GM18907 (cell line): Measurements from ENCODE around the gene RTTN.

ENCODE experiments used
- ATAC-seq: cut with Tn5 transposase; IDR thresholded peaks from one replicate; pipeline ENCODE4 v1.9.1; 2021; ENCODE audit warnings: mild to moderate bottlenecking, moderate library complexity; ENCODE audit not compliant: unreplicated experiment

RTTN gene

GRCh38 chr18:70036771-70037347, 168.6 kb downstream of the RTTN start:
- peak; percentile 99 for ATAC-seq

GRCh38 chr18:70036168-70036567, 169.3 kb downstream of the RTTN start:
- no peak for ATAC-seq

GRCh38 chr18:70031221-70031620, 174.3 kb downstream of the RTTN start:
- ATAC-seq: no peak

GRCh38 chr18:70030728-70031127, 174.8 kb downstream of the RTTN start:
- ATAC-seq: no peak

- peak; percentile 66 for ATAC-seq
Observed at GRCh38 chr18:70029163-70029562, 176.3 kb downstream of the RTTN start.

GRCh38 chr18:70028734-70029133, 176.8 kb downstream of the RTTN start:
- ATAC-seq: peak; percentile 87

GRCh38 chr18:70028084-70028483, 177.4 kb downstream of the RTTN start:
- peak; percentile 55 for ATAC-seq

- no peak for ATAC-seq
Observed at GRCh38 chr18:70025580-70025979, 179.9 kb downstream of the RTTN start.

GRCh38 chr18:70024829-70025228, 180.7 kb downstream of the RTTN start:
- no peak for ATAC-seq

GRCh38 chr18:70024093-70024492, 181.4 kb downstream of the RTTN start:
- ATAC-seq: no peak

GRCh38 chr18:70022636-70023035, 182.9 kb downstream of the RTTN start:
- ATAC-seq: no peak

- ATAC-seq: no peak
Observed at GRCh38 chr18:70021498-70021897, 184.0 kb downstream of the RTTN start.

GRCh38 chr18:70021043-70021442, 184.4 kb downstream of the RTTN start:
- no peak for ATAC-seq

- ATAC-seq: no peak
Observed at GRCh38 chr18:70019991-70020390, 185.5 kb downstream of the RTTN start.

GRCh38 chr18:70019136-70019535, 186.4 kb downstream of the RTTN start:
- no peak for ATAC-seq

GRCh38 chr18:70015127-70015526, 190.4 kb downstream of the RTTN start:
- ATAC-seq: no peak

GRCh38 chr18:70005580-70005979, 199.9 kb downstream of the RTTN start:
- ATAC-seq: no peak

GRCh38 chr18:70004696-70005095, 200.8 kb downstream of the RTTN start:
- ATAC-seq: no peak

- ATAC-seq: no peak
Observed at GRCh38 chr18:69999656-70000055, 205.8 kb downstream of the RTTN start.

GRCh38 chr18:69998523-69998987, 206.9 kb downstream of the RTTN start:
- ATAC-seq: no peak

- no peak for ATAC-seq
Observed at GRCh38 chr18:69996951-69997798, 208.3 kb downstream of the RTTN start.

GRCh38 chr18:69996417-69996816, 209.1 kb downstream of the RTTN start:
- ATAC-seq: no peak
